ENCODE data around the gene TEX38. TPM values are rescaled to one million over a fixed set of nuclear protein-coding genes. Genes with fewer than 3 reads are reported as not detected.
"Not testable (repeated sequence)": the region's sequence is repeated elsewhere in the genome, so short reads cannot be mapped to it uniquely, and the experiment has no call there.

Gene TEX38
- total RNA-seq, 1 donor = not detected

DNA sequence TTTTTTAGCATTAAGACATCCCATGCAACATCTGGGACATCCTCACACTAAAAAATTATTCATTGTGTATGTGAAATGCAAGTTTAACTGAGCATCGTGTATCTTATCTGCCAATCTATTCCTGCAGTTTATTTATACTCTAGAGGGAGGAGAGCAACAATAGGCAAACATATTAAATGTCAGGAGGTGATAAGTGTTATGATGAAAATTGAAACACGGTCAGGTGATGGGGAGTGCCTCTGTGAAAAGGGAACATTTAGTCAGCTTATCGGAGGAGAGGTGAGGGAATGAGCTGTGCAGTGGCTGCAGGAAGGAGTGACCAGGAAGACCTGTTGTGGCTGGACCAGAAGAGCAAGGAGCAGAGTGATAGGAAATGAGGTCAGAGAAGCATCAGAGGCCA is 48.0 kb downstream of the TEX38 start:
- Histone ChIP-seq H3K4me1 (ENCODE audit: insufficient read depth, low read length) (peaks cover 29% of the 10 kb centered on the region), H3K4me3 (ENCODE audit: low read length) (no peak overlapping the region), H3K9me3 (ENCODE audit: low read depth, low read length) (no peaks in the 10 kb centered on the region), H3K27me3 (ENCODE audit: insufficient read depth, low read length) (no peaks in the 10 kb centered on the region)

DNA sequence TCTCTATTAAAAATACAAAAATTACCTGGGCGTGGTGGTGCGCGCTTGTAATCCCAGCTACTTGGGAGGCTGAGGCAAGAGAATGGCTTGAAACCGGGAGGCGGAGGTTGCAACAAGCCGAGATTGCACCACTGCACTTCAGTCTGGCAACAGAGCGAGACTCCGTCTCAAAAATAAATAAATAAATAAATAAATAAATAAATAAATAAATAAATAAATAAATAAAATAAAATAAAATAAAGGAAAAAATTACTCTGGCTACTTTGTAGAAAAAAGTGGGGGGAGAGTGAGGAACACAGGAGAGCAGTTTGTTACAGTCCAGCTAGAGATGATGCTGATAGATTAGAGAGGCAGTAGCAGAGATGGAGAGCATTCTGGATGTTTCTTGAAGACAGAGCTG is 48.7 kb downstream of the TEX38 start:
- H3K4me1 ChIP-seq (ENCODE audit: insufficient read depth, low read length) = peaks cover 29% of the 10 kb centered on the region
- H3K27me3 ChIP-seq (ENCODE audit: insufficient read depth, low read length); H3K9me3 ChIP-seq (ENCODE audit: low read depth, low read length); H3K4me3 ChIP-seq (ENCODE audit: low read length): not testable (repeated sequence)

- H3K4me3 ChIP-seq (ENCODE audit: low read length) = no peak overlapping the region
- no peaks in the 10 kb centered on the region for H3K9me3 ChIP-seq (ENCODE audit: low read depth, low read length)
- H3K27me3 ChIP-seq (ENCODE audit: insufficient read depth, low read length) = peaks cover 3% of the 10 kb centered on the region
- peaks cover 29% of the 10 kb centered on the region for H3K4me1 ChIP-seq (ENCODE audit: insufficient read depth, low read length)
Observed at GRCh38 chr1:46721204-46721603, 49.5 kb downstream of the TEX38 start.

- no peaks in the 10 kb centered on the region for H3K9me3 ChIP-seq (ENCODE audit: low read depth, low read length)
- H3K4me3 ChIP-seq (ENCODE audit: low read length) = no peak overlapping the region
- H3K4me1 ChIP-seq (ENCODE audit: insufficient read depth, low read length) = peaks cover 26% of the 10 kb centered on the region
- peaks cover 9% of the 10 kb centered on the region for H3K27me3 ChIP-seq (ENCODE audit: insufficient read depth, low read length)
Observed at GRCh38 chr1:46721686-46722205, 50.1 kb downstream of the TEX38 start.

Other genes starting within 250 kb of the TEX38 start
- not detected for gene DMBX1, start 182.0 kb upstream of the TEX38 start, total RNA-seq
- gene KNCN, start 120.2 kb upstream of the TEX38 start, total RNA-seq = 0.10 TPM
- 25.4 TPM for gene MKNK1, start 67.6 kb upstream of the TEX38 start, total RNA-seq
- gene MOB3C, start 55.0 kb upstream of the TEX38 start, total RNA-seq = 7.2 TPM
- 14.9 TPM for gene ATPAF1, start 3.5 kb upstream of the TEX38 start, total RNA-seq
- gene EFCAB14, start 47.3 kb downstream of the TEX38 start, total RNA-seq = 76.0 TPM
- not detected for gene CYP4B1, start 127.2 kb downstream of the TEX38 start, total RNA-seq

Data from mononuclear cell (primary cell).